Gastroesophageal sphincter (tissue), 3 donors: Measurements from ENCODE around the gene MIB2.

ENCODE experiments used
- EP300 ChIP-seq: sonication (generic); formaldehyde crosslinking; IDR thresholded peaks from one replicate; pipeline ENCODE4 v1.6.1; 2017; ENCODE audit warnings: antibody characterized with exemption, mild to moderate bottlenecking
- POLR2A ChIP-seq, 2 donors: fragments of 450-650 bp; IDR thresholded peaks; one replicate each; pipeline ENCODE4 v1.6.1; 2017; ENCODE audit warnings: antibody characterized with exemption in 2 of 2, mild to moderate bottlenecking in 2 of 2, moderate library complexity in 1 of 2
- POLR2AphosphoS5 ChIP-seq: sonication (generic); formaldehyde crosslinking; IDR thresholded peaks from one replicate; pipeline ENCODE4 v1.6.1; 2017; ENCODE audit warnings: antibody characterized with exemption
- TF ChIP-seq, protein P1 (sequence below), 4 experiments: fragments of 200-600 bp in 2 of 4; fragments of 450-650 bp in 2 of 4; sonication (generic) in 1 of 4; IDR thresholded peaks; one replicate each; pipeline ENCODE4 v1.5.1; 2017 to 2019; ENCODE audit warnings: antibody characterized with exemption in 4 of 4, mild to moderate bottlenecking in 2 of 4, moderate library complexity in 2 of 4

DNA sequence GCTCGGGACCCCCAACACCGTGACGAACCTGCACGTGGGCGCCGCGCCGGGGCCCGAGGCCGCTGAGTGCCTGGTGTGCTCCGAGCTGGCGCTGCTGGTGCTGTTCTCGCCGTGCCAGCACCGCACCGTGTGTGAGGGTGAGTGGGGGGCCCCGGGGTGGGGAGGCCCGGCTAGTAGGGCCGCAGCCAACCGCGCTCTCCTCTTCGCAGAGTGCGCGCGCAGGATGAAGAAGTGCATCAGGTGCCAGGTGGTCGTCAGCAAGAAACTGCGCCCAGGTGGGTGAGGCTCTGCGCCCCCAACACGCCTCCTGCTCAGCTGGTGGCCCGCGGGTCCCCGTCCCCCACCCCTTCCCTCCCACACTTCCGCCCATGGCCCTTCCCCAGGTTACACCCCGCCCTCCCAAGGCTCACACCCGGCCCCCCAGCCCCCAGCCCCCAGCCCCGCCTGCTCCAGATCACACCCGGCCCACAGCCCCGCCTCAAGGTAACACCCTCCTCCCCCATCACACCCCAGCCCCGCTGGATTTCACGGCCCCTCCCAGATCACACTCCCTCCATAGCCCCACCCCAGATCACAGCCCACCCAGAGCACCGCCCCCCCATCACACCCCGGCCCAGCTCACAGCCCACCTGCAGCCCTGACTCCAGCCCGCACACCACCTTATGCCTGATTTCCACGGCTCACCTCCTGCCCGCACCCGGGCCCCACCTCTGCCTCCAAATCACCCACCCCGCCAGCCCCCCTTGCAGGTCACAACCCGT, 14.3 kb downstream of the MIB2 start:
- TF ChIP-seq, protein P1, sequence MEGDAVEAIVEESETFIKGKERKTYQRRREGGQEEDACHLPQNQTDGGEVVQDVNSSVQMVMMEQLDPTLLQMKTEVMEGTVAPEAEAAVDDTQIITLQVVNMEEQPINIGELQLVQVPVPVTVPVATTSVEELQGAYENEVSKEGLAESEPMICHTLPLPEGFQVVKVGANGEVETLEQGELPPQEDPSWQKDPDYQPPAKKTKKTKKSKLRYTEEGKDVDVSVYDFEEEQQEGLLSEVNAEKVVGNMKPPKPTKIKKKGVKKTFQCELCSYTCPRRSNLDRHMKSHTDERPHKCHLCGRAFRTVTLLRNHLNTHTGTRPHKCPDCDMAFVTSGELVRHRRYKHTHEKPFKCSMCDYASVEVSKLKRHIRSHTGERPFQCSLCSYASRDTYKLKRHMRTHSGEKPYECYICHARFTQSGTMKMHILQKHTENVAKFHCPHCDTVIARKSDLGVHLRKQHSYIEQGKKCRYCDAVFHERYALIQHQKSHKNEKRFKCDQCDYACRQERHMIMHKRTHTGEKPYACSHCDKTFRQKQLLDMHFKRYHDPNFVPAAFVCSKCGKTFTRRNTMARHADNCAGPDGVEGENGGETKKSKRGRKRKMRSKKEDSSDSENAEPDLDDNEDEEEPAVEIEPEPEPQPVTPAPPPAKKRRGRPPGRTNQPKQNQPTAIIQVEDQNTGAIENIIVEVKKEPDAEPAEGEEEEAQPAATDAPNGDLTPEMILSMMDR (IDR thresholded peaks at IDR 0.05), result no peak
- TF ChIP-seq POLR2A (IDR thresholded peaks at IDR 0.05), result no peak
- TF ChIP-seq POLR2AphosphoS5, result no peak
- TF ChIP-seq EP300, result no peak
